Stimulated activated CD4-positive, alpha-beta T cell treated with anti-CD3 and anti-CD28 coated beads, Interleukin-1b, Interleukin-23, amount 100 ng/mL, for 48 hours (primary cell): ENCODE measurements around the gene RDH11.
A peak's percentile ranks its signal among the peaks of the same experiment; 100 is the strongest.

Source experiments
- DNase-seq: peaks from one replicate; pipeline ENCODE4 v3.0.0-alpha.2; 2020

The RDH11 gene

GRCh38 chr14:67645414-67645813, 50.1 kb downstream of the RDH11 start:
- DNase-seq: no peak

- DNase-seq: no peak
These were observed 51.1 kb downstream of the RDH11 start for GRCh38 chr14:67644428-67644827.

- no peak for DNase-seq
These were observed 51.9 kb downstream of the RDH11 start for GRCh38 chr14:67643713-67644112.

GRCh38 chr14:67641902-67642749, 53.4 kb downstream of the RDH11 start:
- peak; percentile 40 for DNase-seq

GRCh38 chr14:67641480-67641879, 54.1 kb downstream of the RDH11 start:
- DNase-seq: no peak

GRCh38 chr14:67638642-67639041, 56.9 kb downstream of the RDH11 start:
- no peak for DNase-seq

- DNase-seq: no peak
These were observed 59.1 kb downstream of the RDH11 start for GRCh38 chr14:67636361-67636919.

- no peak for DNase-seq
These were observed 62.0 kb downstream of the RDH11 start for GRCh38 chr14:67633451-67634147.

GRCh38 chr14:67630938-67631337, 64.6 kb downstream of the RDH11 start:
- no peak for DNase-seq

- DNase-seq: no peak
These were observed 65.4 kb downstream of the RDH11 start for GRCh38 chr14:67630186-67630585.

GRCh38 chr14:67627519-67627918, 68.0 kb downstream of the RDH11 start:
- DNase-seq: no peak
